Measurements from ENCODE around the gene TNFSF8. TPM values are rescaled to one million over a fixed set of nuclear protein-coding genes. Genes with fewer than 3 reads are reported as not detected.

Gene TNFSF8
- total and polyA plus RNA-seq, 9 of the 15 experiments (the other 6 are each of a cell fraction or from before 2014, with no cell fraction given): 0.09 TPM; not detected in 8

- Histone ChIP-seq H3K9me1 (ENCODE audit: control insufficient read depth, insufficient read depth, low read length) (no peaks in the 10 kb centered on the region), H3K79me2 (ENCODE audit: control insufficient read depth, insufficient read depth, low read length) (no peaks in the 10 kb centered on the region), H3K27ac (ENCODE audit: extremely low read depth, low read depth, low read length) (no peak overlapping the region), H2AFZ (ENCODE audit: low read depth, low read length) (no peak overlapping the region), H3K9ac (ENCODE audit: insufficient read depth in 1 of 2, low read depth in 2 of 2, low read length in 2 of 2) (no peak overlapping the region), H4K20me1 (replicated peaks; ENCODE audit: control insufficient read depth, insufficient read depth, low read length) (no peaks in the 10 kb centered on the region), H3K4me3 (no peak overlapping the region), H3K4me2 (ENCODE audit: insufficient read depth, low read length) (no peak overlapping the region), H3K4me1 (replicated peaks in 1 of 2; ENCODE audit: control insufficient read depth in 2 of 2, insufficient read depth in 2 of 2, low read length in 2 of 2) (no peaks in the 10 kb centered on the region), H3K27me3 (ENCODE audit: control insufficient read depth in 2 of 2, insufficient read depth in 2 of 2, low read length in 2 of 2) (no peaks in the 10 kb centered on the region), H3K36me3 (ENCODE audit: control insufficient read depth, insufficient read depth, low read length) (no peaks in the 10 kb centered on the region), H3K9me3 (replicated peaks; ENCODE audit: control insufficient read depth, insufficient read depth, low read depth, low read length) (no peaks in the 10 kb centered on the region)
- no TSS peak for BruUV-seq (replicated peaks)
- ChIA-PET CTCF (ENCODE audit: low intra/inter-chr PET ratio) (no interaction called here), POLR2A (no interaction called here)
- DNase-seq (ENCODE audit: extremely low read depth in 1 of 4, low spot score in 3 of 4): no peak
- 2% methylated on average over 4 of the region's 4 CpGs for WGBS (ENCODE audit: insufficient coverage, low coverage, missing lambda C conversion rate)
- intact Hi-C loops (cut with micrococcal nuclease) (no loop called here), in situ Hi-C loops (cut with MboI) (no loop called here)
- ATAC-seq: no peak
- FAIRE-seq: no peak
- TF ChIP-seq, protein P1, sequence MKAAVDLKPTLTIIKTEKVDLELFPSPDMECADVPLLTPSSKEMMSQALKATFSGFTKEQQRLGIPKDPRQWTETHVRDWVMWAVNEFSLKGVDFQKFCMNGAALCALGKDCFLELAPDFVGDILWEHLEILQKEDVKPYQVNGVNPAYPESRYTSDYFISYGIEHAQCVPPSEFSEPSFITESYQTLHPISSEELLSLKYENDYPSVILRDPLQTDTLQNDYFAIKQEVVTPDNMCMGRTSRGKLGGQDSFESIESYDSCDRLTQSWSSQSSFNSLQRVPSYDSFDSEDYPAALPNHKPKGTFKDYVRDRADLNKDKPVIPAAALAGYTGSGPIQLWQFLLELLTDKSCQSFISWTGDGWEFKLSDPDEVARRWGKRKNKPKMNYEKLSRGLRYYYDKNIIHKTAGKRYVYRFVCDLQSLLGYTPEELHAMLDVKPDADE (conservative IDR thresholded peaks at IDR 0.05; ENCODE audit: control insufficient read depth, low read depth, low read length): no peak
- no peak for TF ChIP-seq SOX6 (IDR thresholded peaks at IDR 0.05)
- TF ChIP-seq SIRT6 (IDR thresholded peaks at IDR 0.05; ENCODE audit: low read depth, low read length): no peak
- TF ChIP-seq MTF1 (CRISPR knock-in tag; IDR thresholded peaks at IDR 0.05; ENCODE audit: borderline replicate concordance): no peak
- TF ChIP-seq CHCHD3 (CRISPR knock-in tag; IDR thresholded peaks at IDR 0.05): no peak
- no peak for TF ChIP-seq ESRRA (IDR thresholded peaks at IDR 0.05; ENCODE audit: borderline replicate concordance, low read depth)
- TF ChIP-seq, protein P2, sequence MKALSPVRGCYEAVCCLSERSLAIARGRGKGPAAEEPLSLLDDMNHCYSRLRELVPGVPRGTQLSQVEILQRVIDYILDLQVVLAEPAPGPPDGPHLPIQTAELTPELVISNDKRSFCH (CRISPR knock-in tag; IDR thresholded peaks at IDR 0.05): no peak
- TF ChIP-seq, protein P2 (tag; IDR thresholded peaks at IDR 0.05): no peak
- TF ChIP-seq ZNF551 (CRISPR knock-in tag; IDR thresholded peaks at IDR 0.05): no peak
- TF ChIP-seq RAD51 (IDR thresholded peaks at IDR 0.05; ENCODE audit: borderline replicate concordance, low read depth): no peak
Measured at GRCh38 chr9:114852050-114852594, 78.3 kb downstream of the TNFSF8 start.
